ENCODE results near the gene FRMD5.

- TF ChIP-seq POLR2AphosphoS5 (IDR thresholded peaks at IDR 0.05; ENCODE audit: low read depth, low read length) (no peak), EGR1 (IDR thresholded peaks at IDR 0.05; ENCODE audit: low read depth) (no peak), CTCF (IDR thresholded peaks at IDR 0.05 in 2 of 3, conservative IDR thresholded peaks at IDR 0.05 in 1 of 3; ENCODE audit: borderline replicate concordance in 1 of 3, insufficient read depth in 1 of 3, low read depth in 2 of 3, low read length in 2 of 3) (no peak), EZH2phosphoT487 (IDR thresholded peaks at IDR 0.05; ENCODE audit: borderline replicate concordance) (no peak), EZH2 (IDR thresholded peaks at IDR 0.05) (no peak), RAD21 (IDR thresholded peaks at IDR 0.05; ENCODE audit: low read depth) (no peak), TCF7L2 (IDR thresholded peaks at IDR 0.05; ENCODE audit: borderline replicate concordance, extremely low read depth, insufficient read depth, insufficient read length) (no peak), REST (IDR thresholded peaks at IDR 0.05; ENCODE audit: low read depth) (no peak), MAX (IDR thresholded peaks at IDR 0.05) (no peak), SIN3A (IDR thresholded peaks at IDR 0.05; ENCODE audit: low read depth) (no peak), YY1 (IDR thresholded peaks at IDR 0.05; ENCODE audit: extremely low read depth, insufficient replicate concordance, low read depth, low read length) (no peak), JUND (IDR thresholded peaks at IDR 0.05) (no peak)
Observed at GRCh38 chr15:43981576-43981975, 213.5 kb downstream of the FRMD5 start.
